Vagina (tissue), 2 donors: ENCODE measurements around the gene BDKRB1. TPM values are rescaled to one million over a fixed set of nuclear protein-coding genes. Genes with fewer than 3 reads are reported as not detected.

Experiments
- DNase-seq, 2 donors: peaks; one replicate each; pipeline ENCODE4 v3.0.0-alpha.2; 2017; ENCODE audit errors: extremely low spot score in 2 of 2
- H3K27ac ChIP-seq: fragments of 200-600 bp; sonication (generic); one replicate; pipeline ENCODE4 v1.5.1; 2019
- H3K27me3 ChIP-seq: fragments of 200-600 bp; sonication (generic); one replicate; pipeline ENCODE4 v1.5.1; 2019
- H3K36me3 ChIP-seq, 2 donors: fragments of 200-600 bp; sonication (generic); one replicate each; pipeline ENCODE4 v1.5.1; 2017 to 2019
- H3K4me1 ChIP-seq: fragments of 200-600 bp; sonication (generic); one replicate; pipeline ENCODE4 v1.5.1; 2019
- H3K4me3 ChIP-seq, 2 donors: fragments of 200-600 bp; sonication (generic); 1 replicate in 1 of 2; 2 replicates in 1 of 2; pipeline ENCODE4 v1.5.1; 2016 to 2019
- H3K9me3 ChIP-seq: fragments of 200-600 bp; sonication (generic); one replicate; pipeline ENCODE4 v1.5.1; 2019
- POLR2A ChIP-seq, 2 donors: fragments of 450-650 bp; IDR thresholded peaks; one replicate each; pipeline ENCODE4 v1.6.1; 2017; ENCODE audit warnings: antibody characterized with exemption in 2 of 2, mild to moderate bottlenecking in 2 of 2, moderate library complexity in 2 of 2
- POLR2AphosphoS5 ChIP-seq, 2 donors: sonication (generic); formaldehyde crosslinking; IDR thresholded peaks; one replicate each; pipeline ENCODE4 v1.9.0; 2017; ENCODE audit warnings: antibody characterized with exemption in 2 of 2, mild to moderate bottlenecking in 2 of 2, low read depth in 1 of 2; ENCODE audit not compliant: insufficient read depth in 1 of 2
- intact Hi-C: fragments of 100-400 bp; cut with DNase I; formaldehyde crosslinking; loops from one replicate; pipeline ENCODE4 v1.15.1; 2023
- total RNA-seq: library from RNA; depleted of rRNA; stranded (reverse); fragments of >200 nt; gene quantifications from one replicate; pipeline ENCODE4 v1.2.3, GENCODE V29; 2016
- TF ChIP-seq, protein P1 (sequence below), 3 experiments: fragments of 450-650 bp in 2 of 3; fragments of 200-600 bp in 1 of 3; sonication (generic) in 1 of 3; IDR thresholded peaks; one replicate each; pipeline ENCODE4 v1.5.1; 2017 to 2019; ENCODE audit warnings: antibody characterized with exemption in 3 of 3, mild to moderate bottlenecking in 2 of 3, moderate library complexity in 2 of 3

BDKRB1 gene
- total RNA-seq, 1 donor from 2014 or later = 2.5 TPM

DNA sequence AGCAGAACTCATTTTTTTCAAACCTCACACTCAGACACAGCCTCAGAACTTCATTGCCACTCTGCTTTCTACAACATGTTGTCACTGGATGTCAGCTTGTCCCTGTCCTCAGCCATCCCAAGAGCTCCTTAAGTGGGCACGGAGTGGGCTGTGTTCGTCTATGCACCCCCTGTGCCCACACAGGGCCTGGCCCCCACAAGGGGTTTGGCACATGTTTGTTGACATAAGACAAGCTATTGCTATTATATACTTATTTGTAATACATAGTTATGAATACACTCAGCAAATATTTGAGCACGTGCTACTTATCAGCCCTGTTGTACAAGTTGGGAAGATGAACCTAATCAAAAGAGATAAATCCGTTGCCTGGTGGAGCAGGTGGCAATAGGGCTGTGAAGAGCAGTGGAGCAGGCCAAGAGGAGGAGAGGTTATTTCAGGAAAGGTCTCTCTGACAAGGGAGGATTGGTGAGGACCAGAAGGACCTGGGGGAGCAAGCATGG lies 4.3 kb upstream of the BDKRB1 start:
- Histone ChIP-seq H3K4me3 (no peak overlapping the region), H3K27me3 (no peaks in the 10 kb centered on the region), H3K4me1 (peaks cover 42% of the 10 kb centered on the region), H3K36me3 (no peaks in the 10 kb centered on the region), H3K27ac (peak overlapping the region; percentile 15), H3K9me3 (no peaks in the 10 kb centered on the region)
- intact Hi-C loops = no loop called here
- no peak for TF ChIP-seq POLR2A (IDR thresholded peaks at IDR 0.05)
- no peak for TF ChIP-seq POLR2AphosphoS5 (IDR thresholded peaks at IDR 0.05; ENCODE audit: insufficient read depth in 1 of 2, low read depth in 1 of 2)
- TF ChIP-seq, protein P1, sequence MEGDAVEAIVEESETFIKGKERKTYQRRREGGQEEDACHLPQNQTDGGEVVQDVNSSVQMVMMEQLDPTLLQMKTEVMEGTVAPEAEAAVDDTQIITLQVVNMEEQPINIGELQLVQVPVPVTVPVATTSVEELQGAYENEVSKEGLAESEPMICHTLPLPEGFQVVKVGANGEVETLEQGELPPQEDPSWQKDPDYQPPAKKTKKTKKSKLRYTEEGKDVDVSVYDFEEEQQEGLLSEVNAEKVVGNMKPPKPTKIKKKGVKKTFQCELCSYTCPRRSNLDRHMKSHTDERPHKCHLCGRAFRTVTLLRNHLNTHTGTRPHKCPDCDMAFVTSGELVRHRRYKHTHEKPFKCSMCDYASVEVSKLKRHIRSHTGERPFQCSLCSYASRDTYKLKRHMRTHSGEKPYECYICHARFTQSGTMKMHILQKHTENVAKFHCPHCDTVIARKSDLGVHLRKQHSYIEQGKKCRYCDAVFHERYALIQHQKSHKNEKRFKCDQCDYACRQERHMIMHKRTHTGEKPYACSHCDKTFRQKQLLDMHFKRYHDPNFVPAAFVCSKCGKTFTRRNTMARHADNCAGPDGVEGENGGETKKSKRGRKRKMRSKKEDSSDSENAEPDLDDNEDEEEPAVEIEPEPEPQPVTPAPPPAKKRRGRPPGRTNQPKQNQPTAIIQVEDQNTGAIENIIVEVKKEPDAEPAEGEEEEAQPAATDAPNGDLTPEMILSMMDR (IDR thresholded peaks at IDR 0.05) = no peak
- no peak for DNase-seq

DNA sequence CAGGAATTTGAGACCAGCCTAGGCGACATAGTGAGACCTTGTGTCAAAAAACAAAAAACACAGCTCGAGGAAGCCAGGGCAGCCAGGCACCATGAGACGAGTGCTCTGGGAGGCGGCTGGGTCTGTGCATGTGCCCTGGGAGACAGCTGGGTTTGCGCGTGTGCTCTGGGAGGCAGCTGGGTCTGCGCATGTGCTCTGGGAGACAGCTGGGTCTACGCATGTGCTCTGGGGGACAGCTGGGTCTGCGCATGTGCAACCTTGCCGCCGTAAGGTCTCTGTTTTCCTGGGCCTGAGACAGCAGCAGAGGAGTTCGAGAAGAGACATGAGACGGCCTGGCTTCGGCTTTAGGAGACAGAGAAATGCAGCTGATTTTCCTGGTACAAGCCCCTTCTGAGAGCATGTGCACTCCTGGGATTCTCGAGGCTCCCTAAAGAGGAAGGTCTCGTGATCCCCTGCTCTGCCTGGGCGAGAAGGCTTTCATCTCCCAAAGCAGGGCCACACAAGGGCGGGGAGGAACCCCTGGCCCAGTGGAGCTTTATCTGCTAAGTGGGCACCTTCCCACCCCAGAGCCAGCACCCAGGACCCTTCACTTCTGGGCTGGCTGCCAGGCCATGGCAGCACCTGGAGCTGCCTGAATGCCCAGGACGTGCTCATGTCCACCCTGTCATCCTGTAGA lies 3.5 kb upstream of the BDKRB1 start:
- TF ChIP-seq POLR2AphosphoS5 (IDR thresholded peaks at IDR 0.05; ENCODE audit: insufficient read depth in 1 of 2, low read depth in 1 of 2) (no peak), POLR2A (IDR thresholded peaks at IDR 0.05) (no peak)
- TF ChIP-seq, protein P1 (IDR thresholded peaks at IDR 0.05) = no peak
- H3K36me3 ChIP-seq = no peaks in the 10 kb centered on the region
- peak overlapping the region; percentile 57 for H3K27ac ChIP-seq
- H3K9me3 ChIP-seq = no peaks in the 10 kb centered on the region
- no peak overlapping the region for H3K4me3 ChIP-seq
- intact Hi-C loops = no loop called here
- H3K4me1 ChIP-seq = peaks cover 35% of the 10 kb centered on the region
- DNase-seq = no peak
- H3K27me3 ChIP-seq = no peaks in the 10 kb centered on the region

DNA sequence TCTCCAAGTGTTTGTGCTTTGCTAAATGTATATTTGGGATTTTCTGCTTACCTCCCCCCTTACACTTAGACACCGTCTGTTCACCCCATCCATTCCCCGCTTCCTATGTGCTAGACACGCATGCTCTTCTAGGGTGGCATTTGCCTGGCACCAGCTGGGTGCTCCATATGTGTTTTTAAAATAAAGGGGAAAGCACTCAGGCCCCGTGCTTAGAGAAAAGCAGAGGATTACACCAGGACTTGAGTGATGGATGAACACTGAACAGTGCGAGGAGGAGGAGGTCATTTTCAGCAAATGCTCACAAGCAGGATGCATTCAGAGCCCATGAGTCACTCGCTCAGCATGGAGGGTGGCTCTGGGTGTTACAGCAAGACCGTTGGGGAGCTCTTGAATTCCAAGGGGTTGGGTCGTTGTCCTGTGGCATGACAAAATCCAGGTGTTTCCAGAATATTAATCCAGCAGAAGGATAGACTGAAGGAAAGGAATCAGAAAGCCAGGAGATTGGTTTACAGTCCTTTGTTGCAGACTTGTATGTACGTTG lies 2.9 kb upstream of the BDKRB1 start:
- H3K36me3 ChIP-seq = no peaks in the 10 kb centered on the region
- H3K9me3 ChIP-seq = no peaks in the 10 kb centered on the region
- peaks cover 29% of the 10 kb centered on the region for H3K4me1 ChIP-seq
- no peak overlapping the region for H3K4me3 ChIP-seq
- no peak for DNase-seq
- H3K27ac ChIP-seq = peak overlapping the region; percentile 57
- TF ChIP-seq POLR2A (IDR thresholded peaks at IDR 0.05) = no peak
- no peak for TF ChIP-seq POLR2AphosphoS5 (IDR thresholded peaks at IDR 0.05; ENCODE audit: insufficient read depth in 1 of 2, low read depth in 1 of 2)
- TF ChIP-seq, protein P1 (IDR thresholded peaks at IDR 0.05) = no peak
- intact Hi-C loops = no loop called here
- H3K27me3 ChIP-seq = no peaks in the 10 kb centered on the region

DNA sequence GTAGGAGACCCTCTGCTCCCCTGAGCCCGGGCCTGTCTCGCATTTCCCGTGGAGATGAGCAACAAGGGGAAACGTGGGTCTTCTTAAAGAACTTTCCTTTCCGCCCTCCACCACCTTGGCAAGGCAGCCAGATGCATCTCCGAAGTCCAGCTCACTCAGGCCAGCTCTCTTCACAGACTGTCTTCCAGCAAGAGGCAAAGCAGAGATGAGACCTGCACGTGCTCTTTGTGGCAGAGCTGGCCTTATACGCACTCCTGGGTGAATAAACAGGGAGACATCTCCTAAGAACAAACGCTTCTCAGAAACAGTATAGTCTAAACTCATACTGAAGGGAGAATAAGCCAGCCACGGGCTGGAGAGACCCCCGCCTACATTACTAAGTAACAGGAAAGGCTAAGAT lies 1.3 kb upstream of the BDKRB1 start:
- TF ChIP-seq, protein P1 (IDR thresholded peaks at IDR 0.05) = no peak
- TF ChIP-seq POLR2AphosphoS5 (IDR thresholded peaks at IDR 0.05; ENCODE audit: insufficient read depth in 1 of 2, low read depth in 1 of 2) (no peak), POLR2A (IDR thresholded peaks at IDR 0.05) (no peak)
- no peak for DNase-seq
- intact Hi-C loops = no loop called here
- peaks cover 20% of the 10 kb centered on the region for H3K4me1 ChIP-seq
- no peak overlapping the region for H3K4me3 ChIP-seq
- H3K9me3 ChIP-seq = no peaks in the 10 kb centered on the region
- H3K36me3 ChIP-seq = no peaks in the 10 kb centered on the region
- no peaks in the 10 kb centered on the region for H3K27me3 ChIP-seq
- peak overlapping the region; percentile 75 for H3K27ac ChIP-seq

DNA sequence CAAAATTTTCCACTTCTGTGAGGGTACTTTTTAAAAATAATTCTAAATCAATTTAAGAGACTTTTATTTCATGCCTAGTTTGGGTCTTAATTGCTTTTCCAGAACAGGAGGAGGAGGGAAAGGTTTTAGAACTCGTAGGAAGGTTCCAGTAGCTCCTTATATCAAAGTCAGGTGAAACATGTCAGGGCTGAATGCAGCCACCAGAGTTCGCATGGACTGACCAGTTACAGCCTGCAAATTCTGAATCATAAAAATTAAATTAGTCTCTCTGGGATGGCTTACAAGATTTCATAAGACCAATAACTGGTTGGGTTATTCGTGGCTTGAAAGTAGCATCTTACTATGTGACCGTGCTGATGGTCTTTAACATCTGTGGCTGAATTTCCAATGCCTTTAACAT lies 397 bp downstream of the BDKRB1 start:
- Histone ChIP-seq H3K27ac (peak overlapping the region; percentile 75), H3K9me3 (no peaks in the 10 kb centered on the region), H3K36me3 (no peaks in the 10 kb centered on the region), H3K27me3 (no peaks in the 10 kb centered on the region), H3K4me1 (peaks cover 23% of the 10 kb centered on the region), H3K4me3 (no peak overlapping the region)
- no peak for TF ChIP-seq POLR2A (IDR thresholded peaks at IDR 0.05)
- TF ChIP-seq POLR2AphosphoS5 (IDR thresholded peaks at IDR 0.05; ENCODE audit: insufficient read depth in 1 of 2, low read depth in 1 of 2) = peak in 1 of 2 donors; percentile 88
- intact Hi-C loops = no loop called here
- DNase-seq = no peak
